ENCODE data around the gene UTP14C.

- no peak for TF ChIP-seq CTCF (IDR thresholded peaks at IDR 0.05)
- TF ChIP-seq POLR2A (IDR thresholded peaks at IDR 0.05): no peak
These were observed 43.6 kb upstream of the UTP14C start for GRCh38 chr13:51980908-51981307.

All from heart left ventricle (tissue), 13 donors.